ENCODE measurements around the gene ZNF726. TPM values are rescaled to one million over a fixed set of nuclear protein-coding genes. Genes with fewer than 3 reads are reported as not detected.
"Not testable (repeated sequence)": the region's sequence is repeated elsewhere in the genome, so short reads cannot be mapped to it uniquely, and the experiment has no call there.

The ZNF726 gene
- total and polyA plus RNA-seq, 3 experiments from 2014 or later = 1.6 to 13.1 (median 12.6) TPM

GRCh38 chr19:23971598-23971997 lies 56.9 kb downstream of the ZNF726 start:
- no peaks in the 10 kb centered on the region for H3K27me3 ChIP-seq (ENCODE audit: insufficient read depth, low read length, poor library complexity, severe bottlenecking)
- no peaks in the 10 kb centered on the region for H3K9me3 ChIP-seq (ENCODE audit: low read length)
- ChIA-PET POLR2A (no interaction called here), CTCF (no interaction called here)
- H3K36me3 Mint-ChIP-seq = no peaks in the 10 kb centered on the region
- H3K4me3 ChIP-seq (ENCODE audit: low read length) = no peak overlapping the region
- H3K9me3 Mint-ChIP-seq = no peaks in the 10 kb centered on the region
- peaks cover 5 to 6% (median 5%) of the 10 kb centered on the region in 3 donors for H3K4me1 Mint-ChIP-seq
- no peak for DNase-seq
- H3K27me3 Mint-ChIP-seq = peaks cover 21 to 40% of the 10 kb centered on the region in 2 donors
- H3K36me3 ChIP-seq (ENCODE audit: insufficient read depth, low read length) = no peaks in the 10 kb centered on the region
- H3K4me3 Mint-ChIP-seq = peak overlapping the region in 3 of 7 donors; percentile 19 to 38 (median 36)
- no peaks in the 10 kb centered on the region for H3K4me1 ChIP-seq (ENCODE audit: insufficient read depth, low read length)
- H3K27ac ChIP-seq (ENCODE audit: low read depth, low read length) = no peak overlapping the region
- H3K27ac Mint-ChIP-seq = no peak overlapping the region

GRCh38 chr19:23972161-23972560 lies 57.5 kb downstream of the ZNF726 start:
- Mint-ChIP-seq H3K36me3 (no peaks in the 10 kb centered on the region), H3K4me3 (peak overlapping the region in 1 of 7 donors; percentile 38), H3K27me3 (peaks cover 18 to 36% of the 10 kb centered on the region in 2 donors), H3K9me3 (no peaks in the 10 kb centered on the region), H3K4me1 (peaks cover 5 to 6% (median 5%) of the 10 kb centered on the region in 3 donors), H3K27ac (no peak overlapping the region)
- no peaks in the 10 kb centered on the region for H3K4me1 ChIP-seq (ENCODE audit: insufficient read depth, low read length)
- no peak for DNase-seq
- H3K27me3 ChIP-seq (ENCODE audit: insufficient read depth, low read length, poor library complexity, severe bottlenecking) = no peaks in the 10 kb centered on the region
- ChIA-PET POLR2A (no interaction called here), CTCF (no interaction called here)
- no peak overlapping the region for H3K4me3 ChIP-seq (ENCODE audit: low read length)
- H3K9me3 ChIP-seq (ENCODE audit: low read length) = no peaks in the 10 kb centered on the region
- H3K27ac ChIP-seq (ENCODE audit: low read depth, low read length) = no peak overlapping the region
- H3K36me3 ChIP-seq (ENCODE audit: insufficient read depth, low read length) = no peaks in the 10 kb centered on the region

GRCh38 chr19:23974941-23975340 lies 60.3 kb downstream of the ZNF726 start:
- ChIA-PET CTCF (no interaction called here), POLR2A (no interaction called here)
- Mint-ChIP-seq H3K4me3 (no peak overlapping the region), H3K9me3 (no peaks in the 10 kb centered on the region), H3K27ac (peak overlapping the region in 1 of 8 donors; percentile 59), H3K4me1 (peaks cover 5 to 6% (median 5%) of the 10 kb centered on the region in 3 donors), H3K36me3 (no peaks in the 10 kb centered on the region), H3K27me3 (peaks cover 14 to 17% of the 10 kb centered on the region in 2 donors)
- H3K27me3 ChIP-seq (ENCODE audit: insufficient read depth, low read length, poor library complexity, severe bottlenecking) = no peaks in the 10 kb centered on the region
- H3K36me3 ChIP-seq (ENCODE audit: insufficient read depth, low read length) = no peaks in the 10 kb centered on the region
- no peaks in the 10 kb centered on the region for H3K4me1 ChIP-seq (ENCODE audit: insufficient read depth, low read length)
- DNase-seq = no peak
- no peak overlapping the region for H3K27ac ChIP-seq (ENCODE audit: low read depth, low read length)
- H3K4me3 ChIP-seq (ENCODE audit: low read length) = no peak overlapping the region
- H3K9me3 ChIP-seq (ENCODE audit: low read length) = no peaks in the 10 kb centered on the region

- H3K36me3 ChIP-seq (ENCODE audit: insufficient read depth, low read length); H3K9me3 ChIP-seq (ENCODE audit: low read length); H3K36me3 Mint-ChIP-seq; H3K4me3 ChIP-seq (ENCODE audit: low read length); H3K9me3 Mint-ChIP-seq; POLR2A ChIA-PET; DNase-seq; H3K27ac ChIP-seq (ENCODE audit: low read depth, low read length); H3K27me3 ChIP-seq (ENCODE audit: insufficient read depth, low read length, poor library complexity, severe bottlenecking); H3K27me3 Mint-ChIP-seq; H3K4me1 Mint-ChIP-seq; H3K4me3 Mint-ChIP-seq; H3K27ac Mint-ChIP-seq; H3K4me1 ChIP-seq (ENCODE audit: insufficient read depth, low read length); CTCF ChIA-PET: not testable (repeated sequence)
These were observed 61.9 kb downstream of the ZNF726 start for GRCh38 chr19:23976631-23977030.

- CTCF ChIA-PET = not testable (repeated sequence)
These were observed 62.6 kb downstream of the ZNF726 start for GRCh38 chr19:23977256-23977655.

GRCh38 chr19:23978068-23978467 lies 63.4 kb downstream of the ZNF726 start:
- Mint-ChIP-seq H3K27me3 (no peaks in the 10 kb centered on the region), H3K4me1 (no peaks in the 10 kb centered on the region), H3K36me3 (no peaks in the 10 kb centered on the region), H3K27ac (no peak overlapping the region), H3K9me3 (no peaks in the 10 kb centered on the region), H3K4me3 (no peak overlapping the region)
- DNase-seq = no peak
- H3K36me3 ChIP-seq (ENCODE audit: insufficient read depth, low read length) = no peaks in the 10 kb centered on the region
- H3K27me3 ChIP-seq (ENCODE audit: insufficient read depth, low read length, poor library complexity, severe bottlenecking) = no peaks in the 10 kb centered on the region
- no peak overlapping the region for H3K27ac ChIP-seq (ENCODE audit: low read depth, low read length)
- ChIA-PET POLR2A (no interaction called here), CTCF (no interaction called here)
- no peaks in the 10 kb centered on the region for H3K9me3 ChIP-seq (ENCODE audit: low read length)
- no peaks in the 10 kb centered on the region for H3K4me1 ChIP-seq (ENCODE audit: insufficient read depth, low read length)
- H3K4me3 ChIP-seq (ENCODE audit: low read length) = no peak overlapping the region

More at GRCh38 chr19:23977256-23977655, 62.6 kb downstream of the ZNF726 start:
- H3K36me3 ChIP-seq (ENCODE audit: insufficient read depth, low read length); H3K27ac ChIP-seq (ENCODE audit: low read depth, low read length); DNase-seq; H3K27me3 ChIP-seq (ENCODE audit: insufficient read depth, low read length, poor library complexity, severe bottlenecking); H3K27me3 Mint-ChIP-seq; H3K4me1 Mint-ChIP-seq; H3K9me3 ChIP-seq (ENCODE audit: low read length); H3K4me1 ChIP-seq (ENCODE audit: insufficient read depth, low read length); H3K9me3 Mint-ChIP-seq; POLR2A ChIA-PET; H3K4me3 ChIP-seq (ENCODE audit: low read length); H3K36me3 Mint-ChIP-seq; H3K4me3 Mint-ChIP-seq: not testable (repeated sequence)
- peak overlapping the region in 1 of 8 donors; percentile 5 for H3K27ac Mint-ChIP-seq

GRCh38 chr19:23980805-23981204 lies 66.1 kb downstream of the ZNF726 start:
- no peak overlapping the region for H3K4me3 Mint-ChIP-seq
- no peaks in the 10 kb centered on the region for H3K36me3 Mint-ChIP-seq
- no peaks in the 10 kb centered on the region for H3K4me1 Mint-ChIP-seq
- no peaks in the 10 kb centered on the region for H3K9me3 Mint-ChIP-seq
- H3K27ac Mint-ChIP-seq = no peak overlapping the region
- H3K27me3 ChIP-seq (ENCODE audit: insufficient read depth, low read length, poor library complexity, severe bottlenecking) = no peaks in the 10 kb centered on the region
- no peaks in the 10 kb centered on the region for H3K36me3 ChIP-seq (ENCODE audit: insufficient read depth, low read length)
- no peaks in the 10 kb centered on the region for H3K9me3 ChIP-seq (ENCODE audit: low read length)
- H3K27ac ChIP-seq (ENCODE audit: low read depth, low read length) = no peak overlapping the region
- POLR2A ChIA-PET = no interaction called here
- CTCF ChIA-PET = no interaction called here
- no peaks in the 10 kb centered on the region for H3K4me1 ChIP-seq (ENCODE audit: insufficient read depth, low read length)
- H3K4me3 ChIP-seq (ENCODE audit: low read length) = no peak overlapping the region
- H3K27me3 Mint-ChIP-seq = no peaks in the 10 kb centered on the region
- DNase-seq = no peak

- H3K27ac ChIP-seq (ENCODE audit: low read depth, low read length) = no peak overlapping the region
- H3K4me3 ChIP-seq (ENCODE audit: low read length) = no peak overlapping the region
- H3K9me3 ChIP-seq (ENCODE audit: low read length) = no peaks in the 10 kb centered on the region
- DNase-seq = no peak
- H3K27me3 ChIP-seq (ENCODE audit: insufficient read depth, low read length, poor library complexity, severe bottlenecking) = no peaks in the 10 kb centered on the region
- ChIA-PET POLR2A (no interaction called here), CTCF (no interaction called here)
- Mint-ChIP-seq H3K27ac (no peak overlapping the region), H3K4me1 (no peaks in the 10 kb centered on the region), H3K4me3 (no peak overlapping the region), H3K27me3 (no peaks in the 10 kb centered on the region), H3K9me3 (no peaks in the 10 kb centered on the region), H3K36me3 (no peaks in the 10 kb centered on the region)
- no peaks in the 10 kb centered on the region for H3K36me3 ChIP-seq (ENCODE audit: insufficient read depth, low read length)
- no peaks in the 10 kb centered on the region for H3K4me1 ChIP-seq (ENCODE audit: insufficient read depth, low read length)
These were observed 67.2 kb downstream of the ZNF726 start for GRCh38 chr19:23981863-23982262.

GRCh38 chr19:23983406-23983805 lies 68.7 kb downstream of the ZNF726 start:
- Mint-ChIP-seq H3K9me3 (no peaks in the 10 kb centered on the region), H3K36me3 (peaks cover 0 to 2% (median 0%) of the 10 kb centered on the region in 3 donors), H3K4me3 (no peak overlapping the region), H3K4me1 (no peaks in the 10 kb centered on the region), H3K27ac (no peak overlapping the region), H3K27me3 (no peaks in the 10 kb centered on the region)
- no peaks in the 10 kb centered on the region for H3K9me3 ChIP-seq (ENCODE audit: low read length)
- no peak for DNase-seq
- POLR2A ChIA-PET = no interaction called here
- no peak overlapping the region for H3K4me3 ChIP-seq (ENCODE audit: low read length)
- CTCF ChIA-PET = no interaction called here
- H3K27ac ChIP-seq (ENCODE audit: low read depth, low read length) = no peak overlapping the region
- H3K36me3 ChIP-seq (ENCODE audit: insufficient read depth, low read length) = no peaks in the 10 kb centered on the region
- no peaks in the 10 kb centered on the region for H3K27me3 ChIP-seq (ENCODE audit: insufficient read depth, low read length, poor library complexity, severe bottlenecking)
- no peaks in the 10 kb centered on the region for H3K4me1 ChIP-seq (ENCODE audit: insufficient read depth, low read length)

Measured in CD8-positive, alpha-beta memory T cell (primary cell).